Measurements from ENCODE around the gene SYTL3. TPM values are rescaled to one million over a fixed set of nuclear protein-coding genes. Genes with fewer than 3 reads are reported as not detected.

Gene SYTL3
- total RNA-seq, 1 donor from 2014 or later = 13.9 TPM

DNA sequence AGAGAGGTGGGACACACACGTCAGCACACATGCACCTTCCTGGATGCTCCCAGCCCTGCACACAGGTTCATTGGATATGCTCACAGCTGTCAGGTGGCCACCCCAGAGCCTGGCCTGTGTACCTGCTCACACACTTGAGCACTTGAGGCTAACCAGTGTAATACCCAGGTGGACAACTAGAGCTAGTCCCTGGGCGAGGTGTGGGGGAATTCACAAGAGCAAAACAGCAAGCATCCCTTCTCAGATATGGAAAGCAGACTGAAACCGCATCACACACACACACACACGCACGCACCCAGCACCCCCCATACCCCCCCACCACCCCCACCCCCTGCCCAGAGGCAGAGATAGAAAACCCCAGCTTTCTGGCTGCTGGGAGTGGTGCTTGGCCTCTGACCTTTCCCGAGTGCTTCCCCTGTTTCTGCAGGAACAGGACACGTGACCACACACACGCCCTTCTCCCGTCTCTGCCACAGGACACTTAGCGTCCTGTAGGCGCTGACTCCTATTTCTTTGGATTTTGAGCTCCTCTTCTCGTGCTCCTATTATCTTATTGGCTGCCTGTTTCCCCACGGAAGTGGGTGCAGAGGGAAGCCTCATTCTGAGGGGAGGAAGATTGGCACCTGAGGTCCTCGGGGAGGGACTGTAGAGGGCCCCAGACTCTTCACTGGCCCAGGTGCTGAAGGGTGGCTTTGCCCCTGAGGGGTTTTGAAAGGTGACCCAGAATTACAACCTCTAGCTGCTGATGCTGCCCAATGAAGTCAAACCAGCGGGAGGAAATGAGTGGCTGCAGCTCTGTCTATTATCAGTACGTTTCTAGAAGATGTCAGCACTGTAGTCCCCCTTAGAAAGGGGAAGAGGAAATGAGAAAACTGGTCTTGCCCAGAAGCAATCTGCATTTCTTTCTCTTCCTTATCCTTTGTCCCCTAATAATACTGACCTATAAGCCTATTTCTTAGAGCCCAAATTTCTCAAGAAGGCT is 65.8 kb downstream of the SYTL3 start:
- intact Hi-C loops (cut with DNase I) = no loop called here
- ATAC-seq = peak; percentile 42 to 60

GRCh38 chr6:158717341-158718330 is 67.8 kb downstream of the SYTL3 start:
- no peak for DNase-seq
- no peak overlapping the region for H3K4me3 ChIP-seq
- peaks cover 25% of the 10 kb centered on the region for H3K4me1 ChIP-seq
- no peaks in the 10 kb centered on the region for H3K36me3 ChIP-seq
- no peak for ATAC-seq
- TF ChIP-seq, protein P1, sequence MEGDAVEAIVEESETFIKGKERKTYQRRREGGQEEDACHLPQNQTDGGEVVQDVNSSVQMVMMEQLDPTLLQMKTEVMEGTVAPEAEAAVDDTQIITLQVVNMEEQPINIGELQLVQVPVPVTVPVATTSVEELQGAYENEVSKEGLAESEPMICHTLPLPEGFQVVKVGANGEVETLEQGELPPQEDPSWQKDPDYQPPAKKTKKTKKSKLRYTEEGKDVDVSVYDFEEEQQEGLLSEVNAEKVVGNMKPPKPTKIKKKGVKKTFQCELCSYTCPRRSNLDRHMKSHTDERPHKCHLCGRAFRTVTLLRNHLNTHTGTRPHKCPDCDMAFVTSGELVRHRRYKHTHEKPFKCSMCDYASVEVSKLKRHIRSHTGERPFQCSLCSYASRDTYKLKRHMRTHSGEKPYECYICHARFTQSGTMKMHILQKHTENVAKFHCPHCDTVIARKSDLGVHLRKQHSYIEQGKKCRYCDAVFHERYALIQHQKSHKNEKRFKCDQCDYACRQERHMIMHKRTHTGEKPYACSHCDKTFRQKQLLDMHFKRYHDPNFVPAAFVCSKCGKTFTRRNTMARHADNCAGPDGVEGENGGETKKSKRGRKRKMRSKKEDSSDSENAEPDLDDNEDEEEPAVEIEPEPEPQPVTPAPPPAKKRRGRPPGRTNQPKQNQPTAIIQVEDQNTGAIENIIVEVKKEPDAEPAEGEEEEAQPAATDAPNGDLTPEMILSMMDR (IDR thresholded peaks at IDR 0.05) = no peak
- no peaks in the 10 kb centered on the region for H3K9me3 ChIP-seq
- intact Hi-C loops (cut with DNase I) = no loop called here
- H3K27ac ChIP-seq = no peak overlapping the region
- H3K27me3 ChIP-seq (ENCODE audit: low read depth) = no peaks in the 10 kb centered on the region

More for the DNA sequence above, 65.8 kb downstream of the SYTL3 start:
- Histone ChIP-seq H3K36me3 (no peaks in the 10 kb centered on the region), H3K4me3 (no peak overlapping the region), H3K4me1 (peaks cover 22% of the 10 kb centered on the region), H3K9me3 (no peaks in the 10 kb centered on the region), H3K27me3 (ENCODE audit: low read depth) (no peaks in the 10 kb centered on the region), H3K27ac (peak overlapping the region; percentile 62)
- DNase-seq = peak; percentile 73
- TF ChIP-seq, protein P1 (IDR thresholded peaks at IDR 0.05) = no peak

DNA sequence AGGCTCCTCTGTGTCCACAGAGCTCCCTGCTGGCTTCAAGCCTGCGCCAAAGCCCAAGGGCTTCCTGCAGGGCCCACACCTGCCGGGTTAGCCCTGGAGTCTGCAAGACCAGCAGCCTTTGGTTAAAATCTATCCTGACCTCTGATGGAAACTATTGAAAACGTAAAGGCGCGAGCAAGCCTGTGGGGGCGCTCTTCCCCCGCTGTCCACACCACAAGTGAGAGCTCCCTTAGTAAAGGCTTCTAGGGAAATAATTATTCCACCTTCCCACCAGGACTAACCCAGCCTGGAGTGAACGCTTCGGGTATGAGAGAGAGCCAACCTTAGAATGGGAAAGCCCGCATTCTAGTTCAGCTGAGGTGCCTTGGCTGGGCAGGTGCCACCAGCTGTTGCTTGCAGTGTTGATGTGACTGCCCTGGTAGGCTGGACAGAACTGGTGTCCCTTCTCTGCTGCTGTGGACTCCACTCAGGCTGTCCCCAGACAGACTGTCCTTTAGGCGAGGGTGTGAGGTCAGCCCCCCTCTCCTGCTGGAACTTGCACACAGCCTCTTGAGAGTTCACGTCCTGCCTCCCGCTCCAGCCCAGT is 68.7 kb downstream of the SYTL3 start:
- intact Hi-C loops (cut with DNase I) = no loop called here
- peak in 1 of 2 donors; percentile 26 for ATAC-seq
- H3K4me1 ChIP-seq = peaks cover 25% of the 10 kb centered on the region

GRCh38 chr6:158722176-158722729 is 72.4 kb downstream of the SYTL3 start:
- no peak for DNase-seq
- peaks cover 6% of the 10 kb centered on the region for H3K36me3 ChIP-seq
- intact Hi-C loops (cut with DNase I) = no loop called here
- no peaks in the 10 kb centered on the region for H3K27me3 ChIP-seq (ENCODE audit: low read depth)
- ATAC-seq = no peak
- TF ChIP-seq, protein P1 (IDR thresholded peaks at IDR 0.05) = no peak
- H3K27ac ChIP-seq = no peak overlapping the region
- no peaks in the 10 kb centered on the region for H3K9me3 ChIP-seq
- no peak overlapping the region for H3K4me3 ChIP-seq
- H3K4me1 ChIP-seq = peaks cover 13% of the 10 kb centered on the region

More for the DNA sequence above, 68.7 kb downstream of the SYTL3 start:
- H3K4me3 ChIP-seq = no peak overlapping the region
- no peaks in the 10 kb centered on the region for H3K36me3 ChIP-seq
- no peak for DNase-seq
- H3K27me3 ChIP-seq (ENCODE audit: low read depth) = no peaks in the 10 kb centered on the region
- H3K9me3 ChIP-seq = no peaks in the 10 kb centered on the region
- no peak overlapping the region for H3K27ac ChIP-seq
- TF ChIP-seq, protein P1 (IDR thresholded peaks at IDR 0.05) = peak; percentile 47
